SK-N-SH (cell line): ENCODE results near the gene MYO1E. TPM values are rescaled to one million over a fixed set of nuclear protein-coding genes. Genes with fewer than 3 reads are reported as not detected.

Experiments
- CTCF ChIA-PET: fragments of 300-600, 350-600 bp; formaldehyde crosslinking; extraction: SDS; loops from one replicate; lab custom pipeline; 2021; lab: Yijun Ruan, JAX
- POLR2A ChIA-PET: fragments of 350-600 bp; sonication (Branson Sonifier 250); formaldehyde crosslinking; extraction: SDS; loops from one replicate; lab custom pipeline; 2020; ENCODE audit warnings: antibody characterized with exemption, inconsistent platforms; lab: Yijun Ruan, JAX
- DNase-seq: peaks from one replicate; pipeline ENCODE4 v3.0.0; 2012
- H2AFZ ChIP-seq: fragments of 200-600 bp; sonication (generic); 2 replicates; pipeline ENCODE4 v1.8.1; 2016; ENCODE audit warnings: antibody characterized with exemption, mild to moderate bottlenecking, low read depth
- H3F3A ChIP-seq: fragments of 200-600 bp; sonication (generic); replicated peaks from 2 replicates; pipeline ENCODE3; 2016; ENCODE audit warnings: antibody characterized with exemption, mild to moderate bottlenecking; ENCODE audit not compliant: insufficient read depth
- H3K27ac ChIP-seq, 2 experiments: fragments of 200-500 bp in 1 of 2; fragments of 200-600 bp in 1 of 2; sonication (Bioruptor generic) in 1 of 2; sonication (generic), shearing (Covaris generic) in 1 of 2; 2 replicates each; pipeline versions ENCODE4 v1.5.1 to v1.6.1; 2014 to 2016; ENCODE audit warnings: low read depth in 2 of 2, inconsistent platforms in 1 of 2, low read length in 1 of 2, mild to moderate bottlenecking in 1 of 2, mixed read lengths in 1 of 2
- H3K27me3 ChIP-seq: fragments of 200-600 bp; sonication (generic), shearing (Covaris generic); 2 replicates; pipeline ENCODE4 v1.6.1; 2016; ENCODE audit warnings: mixed run types; ENCODE audit not compliant: insufficient read depth
- H3K36me3 ChIP-seq, 2 experiments: fragments of 200-500 bp in 1 of 2; fragments of 200-600 bp in 1 of 2; sonication (Bioruptor generic) in 1 of 2; sonication (generic) in 1 of 2; replicated peaks in 1 of 2; 2 replicates each; pipeline versions ENCODE3 to v1.5.1; 2014 to 2016; ENCODE audit warnings: low read length in 1 of 2, mild to moderate bottlenecking in 1 of 2; ENCODE audit not compliant: insufficient read depth in 2 of 2, control insufficient read depth in 1 of 2
- H3K4me1 ChIP-seq, 2 experiments: fragments of 200-500 bp in 1 of 2; fragments of 200-600 bp in 1 of 2; sonication (Bioruptor generic) in 1 of 2; sonication (generic), shearing (Covaris generic) in 1 of 2; 2 replicates each; pipeline versions ENCODE4 v1.5.1 to v1.6.1; 2014 to 2016; ENCODE audit warnings: low read depth in 1 of 2, low read length in 1 of 2, mixed run types in 1 of 2; ENCODE audit not compliant: insufficient read depth in 2 of 2, control insufficient read depth in 1 of 2
- H3K4me2 ChIP-seq: fragments of 200-600 bp; sonication (generic), shearing (Covaris generic); 2 replicates; pipeline ENCODE4 v1.6.1; 2017; ENCODE audit warnings: mixed run types
- H3K4me3 ChIP-seq, 2 experiments: fragments of 200-500 bp in 1 of 2; fragments of 200-600 bp in 1 of 2; sonication (Bioruptor generic) in 1 of 2; sonication (generic), shearing (Covaris generic) in 1 of 2; 2 replicates each; pipeline versions ENCODE4 v1.5.1 to v1.8.1; 2014 to 2016; ENCODE audit warnings: low read depth in 2 of 2, inconsistent platforms in 1 of 2, low read length in 1 of 2, mild to moderate bottlenecking in 1 of 2, mixed read lengths in 1 of 2, moderate library complexity in 1 of 2
- H3K79me2 ChIP-seq: fragments of 200-600 bp; sonication (generic); 2 replicates; pipeline ENCODE4 v1.8.1; 2017; ENCODE audit warnings: mild to moderate bottlenecking; ENCODE audit not compliant: insufficient read depth
- H3K9ac ChIP-seq: fragments of 200-600 bp; sonication (generic); 2 replicates; pipeline ENCODE4 v1.6.1; 2017; ENCODE audit warnings: mixed run types
- H3K9me2 ChIP-seq: fragments of 200-600 bp; sonication (generic); 2 replicates; pipeline ENCODE4 v1.6.1; 2017; ENCODE audit warnings: mixed run types
- H3K9me3 ChIP-seq: fragments of 200-600 bp; sonication (generic); 2 replicates; pipeline ENCODE4 v1.6.1; 2017; ENCODE audit warnings: mixed run types, mild to moderate bottlenecking, moderate library complexity
- H4K20me1 ChIP-seq: fragments of 200-600 bp; sonication (generic); 2 replicates; pipeline ENCODE4 v1.6.1; 2017; ENCODE audit warnings: mild to moderate bottlenecking, mixed run types; ENCODE audit not compliant: insufficient read depth
- ELF1 ChIP-seq: IDR thresholded peaks from 2 replicates; pipeline ENCODE4 v1.4.0; 2012
- FOXJ3 ChIP-seq: sonication (generic); formaldehyde crosslinking; IDR thresholded peaks from 2 replicates; pipeline ENCODE4 v1.5.1; 2020; ENCODE audit warnings: mild to moderate bottlenecking, missing genetic modification reagents
- FOXM1 ChIP-seq: IDR thresholded peaks from 2 replicates; pipeline ENCODE4 v1.4.0; 2012; ENCODE audit warnings: low read depth, mild to moderate bottlenecking
- GABPA ChIP-seq: IDR thresholded peaks from 2 replicates; pipeline ENCODE4 v1.4.0; 2012; ENCODE audit warnings: low read depth, mild to moderate bottlenecking
- GATA2 ChIP-seq: sonication (generic); formaldehyde crosslinking; IDR thresholded peaks from 2 replicates; pipeline ENCODE4 v1.5.0; 2020; ENCODE audit warnings: mild to moderate bottlenecking, missing genetic modification reagents
- NFIC ChIP-seq: IDR thresholded peaks from 2 replicates; pipeline ENCODE4 v1.4.0; 2012; ENCODE audit warnings: borderline replicate concordance
- NRF1 ChIP-seq: IDR thresholded peaks from 2 replicates; pipeline ENCODE4 v1.6.1; 2012; ENCODE audit warnings: low read depth, mild to moderate bottlenecking, low read length
- RXRA ChIP-seq: IDR thresholded peaks from 2 replicates; pipeline ENCODE4 v1.4.0; 2012; ENCODE audit warnings: low read depth, mild to moderate bottlenecking, borderline replicate concordance
- SIN3A ChIP-seq: IDR thresholded peaks from 2 replicates; pipeline ENCODE4 v1.6.1; 2012; ENCODE audit warnings: low read depth, mild to moderate bottlenecking, low read length, moderate library complexity, borderline replicate concordance
- TAF1 ChIP-seq: IDR thresholded peaks from 2 replicates; pipeline ENCODE4 v1.6.1; 2012; ENCODE audit warnings: low read depth, mild to moderate bottlenecking, low read length, moderate library complexity, borderline replicate concordance
- WGBS: methylation state at CpG from one replicate; pipeline ENCODE4 v1.1.6; 2017; ENCODE audit warnings: low lambda C conversion rate; 5-methylcytosine and 5-hydroxymethylcytosine counted together
- polyA plus RNA-seq, 3 experiments: library from polyadenylated mRNA; depleted of rRNA; stranded (reverse); fragments of >200 nt; gene quantifications; 2 replicates each; pipeline ENCODE4 v1.2.3, GENCODE V29; 2012
- TF ChIP-seq, protein P1 (sequence below): IDR thresholded peaks from 2 replicates; pipeline ENCODE4 v1.4.0; 2012; ENCODE audit warnings: low read depth, borderline replicate concordance
- TF ChIP-seq, protein P2 (sequence below): IDR thresholded peaks from 2 replicates; pipeline ENCODE4 v1.4.0; 2012; ENCODE audit warnings: low read depth
- TF ChIP-seq, protein P3 (sequence below): fragments of 150-350 bp; IDR thresholded peaks from 2 replicates; pipeline ENCODE4 v1.6.1; 2016; ENCODE audit warnings: mild to moderate bottlenecking, low read depth, low read length
- TF ChIP-seq, protein P4 (sequence below): IDR thresholded peaks from 2 replicates; pipeline ENCODE4; 2012
- TF ChIP-seq, protein P5 (sequence below): fragments of 200-600 bp; sonication (generic); IDR thresholded peaks from 2 replicates; pipeline ENCODE4 v1.6.1; 2017; ENCODE audit warnings: antibody characterized with exemption, mild to moderate bottlenecking, moderate library complexity

Gene MYO1E
- polyA plus RNA-seq, 1 of the 3 experiments (the other 2 are of a cell fraction): 9.7 TPM

DNA sequence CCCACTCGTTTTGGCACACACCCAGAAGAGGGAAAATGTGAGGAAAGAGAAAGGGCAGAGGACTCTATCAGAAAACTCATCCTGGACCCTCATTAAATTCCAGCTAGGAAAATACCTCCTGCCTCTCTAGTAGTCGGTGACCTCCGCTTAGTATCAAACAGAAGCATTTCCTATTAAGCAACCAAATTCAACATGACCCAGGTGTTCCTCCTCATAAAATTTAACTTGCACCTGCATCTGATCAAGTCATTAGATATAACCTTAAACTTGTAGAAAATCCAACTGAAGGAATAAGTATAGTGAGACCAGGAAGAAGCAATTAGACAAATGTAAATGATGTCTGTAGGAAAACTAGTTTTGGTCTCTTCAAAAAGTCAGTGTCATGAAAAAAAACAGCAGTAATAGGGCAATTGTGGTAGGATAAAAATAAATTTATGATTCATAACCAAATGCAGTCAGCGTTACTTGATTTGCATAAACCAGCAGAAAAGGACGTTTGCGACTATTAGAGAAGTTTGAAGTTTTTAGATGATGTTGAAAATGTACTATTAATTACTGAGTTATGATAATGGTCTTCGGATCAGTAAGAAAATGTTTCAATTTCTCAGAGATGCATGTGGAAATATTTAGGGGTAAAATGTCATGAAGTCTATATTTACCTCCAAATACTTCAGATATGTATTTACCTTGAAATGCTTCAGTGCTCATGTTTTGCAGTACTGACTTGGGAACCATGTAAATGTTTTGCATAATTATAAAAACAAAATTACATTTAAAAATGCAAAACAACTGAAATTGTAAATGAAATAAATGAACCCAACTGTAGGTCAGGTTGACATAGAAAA is 121.4 kb downstream of the MYO1E start:
- POLR2A ChIA-PET: no interaction called here
- CTCF ChIA-PET: no interaction called here
- H3K4me3 ChIP-seq: no peak overlapping the region

DNA sequence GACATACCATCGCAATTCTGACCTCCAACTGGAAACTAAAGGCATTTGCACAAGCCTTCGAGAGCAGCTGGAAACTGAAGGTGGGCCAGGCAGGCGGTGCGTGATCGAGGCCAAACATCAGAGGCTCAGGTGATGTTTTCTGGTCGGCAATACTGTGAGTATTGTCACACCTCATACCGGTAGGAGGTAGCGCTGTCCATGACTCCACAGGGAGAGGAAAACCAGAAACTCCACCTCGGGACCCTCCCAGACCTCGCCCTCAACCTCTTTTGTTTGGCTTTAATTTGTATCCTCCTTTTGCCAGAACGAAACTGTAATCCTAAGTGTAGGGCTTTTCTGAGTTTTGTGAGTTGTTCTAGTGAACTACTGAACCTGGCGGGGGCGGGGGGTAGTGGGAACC is 122.4 kb downstream of the MYO1E start:
- POLR2A ChIA-PET: no interaction called here
- no peaks in the 10 kb centered on the region for H3K4me1 ChIP-seq
- H3K4me2 ChIP-seq: no peak overlapping the region
- TF ChIP-seq TAF1: no peak
- no peak for TF ChIP-seq FOXJ3 (CRISPR knock-in tag)
- TF ChIP-seq ELF1: no peak
- TF ChIP-seq, protein P1, sequence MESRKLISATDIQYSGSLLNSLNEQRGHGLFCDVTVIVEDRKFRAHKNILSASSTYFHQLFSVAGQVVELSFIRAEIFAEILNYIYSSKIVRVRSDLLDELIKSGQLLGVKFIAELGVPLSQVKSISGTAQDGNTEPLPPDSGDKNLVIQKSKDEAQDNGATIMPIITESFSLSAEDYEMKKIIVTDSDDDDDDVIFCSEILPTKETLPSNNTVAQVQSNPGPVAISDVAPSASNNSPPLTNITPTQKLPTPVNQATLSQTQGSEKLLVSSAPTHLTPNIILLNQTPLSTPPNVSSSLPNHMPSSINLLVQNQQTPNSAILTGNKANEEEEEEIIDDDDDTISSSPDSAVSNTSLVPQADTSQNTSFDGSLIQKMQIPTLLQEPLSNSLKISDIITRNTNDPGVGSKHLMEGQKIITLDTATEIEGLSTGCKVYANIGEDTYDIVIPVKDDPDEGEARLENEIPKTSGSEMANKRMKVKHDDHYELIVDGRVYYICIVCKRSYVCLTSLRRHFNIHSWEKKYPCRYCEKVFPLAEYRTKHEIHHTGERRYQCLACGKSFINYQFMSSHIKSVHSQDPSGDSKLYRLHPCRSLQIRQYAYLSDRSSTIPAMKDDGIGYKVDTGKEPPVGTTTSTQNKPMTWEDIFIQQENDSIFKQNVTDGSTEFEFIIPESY: no peak
- no peak for TF ChIP-seq SIN3A
- TF ChIP-seq, protein P2, sequence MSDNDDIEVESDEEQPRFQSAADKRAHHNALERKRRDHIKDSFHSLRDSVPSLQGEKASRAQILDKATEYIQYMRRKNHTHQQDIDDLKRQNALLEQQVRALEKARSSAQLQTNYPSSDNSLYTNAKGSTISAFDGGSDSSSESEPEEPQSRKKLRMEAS: no peak
- H2AFZ ChIP-seq: no peak overlapping the region
- H3K79me2 ChIP-seq: no peaks in the 10 kb centered on the region
- H3K9me3 ChIP-seq: no peaks in the 10 kb centered on the region
- CTCF ChIA-PET: no interaction called here
- no peak for DNase-seq
- H3K36me3 ChIP-seq: peaks cover 0 to 6% of the 10 kb centered on the region in 2 experiments
- H3F3A ChIP-seq: no peaks in the 10 kb centered on the region
- 94% methylated on average over 11 of the region's 13 CpGs for WGBS
- no peak overlapping the region for H3K4me3 ChIP-seq
- no peak overlapping the region for H3K9ac ChIP-seq
- no peak overlapping the region for H3K27ac ChIP-seq
- no peaks in the 10 kb centered on the region for H3K27me3 ChIP-seq
- no peaks in the 10 kb centered on the region for H4K20me1 ChIP-seq
- H3K9me2 ChIP-seq: no peaks in the 10 kb centered on the region

More for the DNA sequence above, 121.4 kb downstream of the MYO1E start:
- Histone ChIP-seq H4K20me1 (no peaks in the 10 kb centered on the region), H3K9ac (no peak overlapping the region), H3K4me1 (no peaks in the 10 kb centered on the region), H3K9me3 (no peaks in the 10 kb centered on the region), H3K27ac (no peak overlapping the region), H2AFZ (no peak overlapping the region), H3K79me2 (no peaks in the 10 kb centered on the region), H3K27me3 (no peaks in the 10 kb centered on the region), H3K9me2 (no peaks in the 10 kb centered on the region), H3F3A (no peaks in the 10 kb centered on the region), H3K4me2 (no peak overlapping the region), H3K36me3 (peaks cover 0 to 9% of the 10 kb centered on the region in 2 experiments)
- no peak for DNase-seq
- 73% methylated on average over 7 of the region's 7 CpGs for WGBS
- TF ChIP-seq GABPA (no peak), NFIC (no peak), TAF1 (no peak), FOXM1 (no peak), RXRA (no peak), NRF1 (no peak), GATA2 (CRISPR knock-in tag) (no peak)
- TF ChIP-seq, protein P3, sequence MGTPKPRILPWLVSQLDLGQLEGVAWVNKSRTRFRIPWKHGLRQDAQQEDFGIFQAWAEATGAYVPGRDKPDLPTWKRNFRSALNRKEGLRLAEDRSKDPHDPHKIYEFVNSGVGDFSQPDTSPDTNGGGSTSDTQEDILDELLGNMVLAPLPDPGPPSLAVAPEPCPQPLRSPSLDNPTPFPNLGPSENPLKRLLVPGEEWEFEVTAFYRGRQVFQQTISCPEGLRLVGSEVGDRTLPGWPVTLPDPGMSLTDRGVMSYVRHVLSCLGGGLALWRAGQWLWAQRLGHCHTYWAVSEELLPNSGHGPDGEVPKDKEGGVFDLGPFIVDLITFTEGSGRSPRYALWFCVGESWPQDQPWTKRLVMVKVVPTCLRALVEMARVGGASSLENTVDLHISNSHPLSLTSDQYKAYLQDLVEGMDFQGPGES: no peak
- TF ChIP-seq, protein P4, sequence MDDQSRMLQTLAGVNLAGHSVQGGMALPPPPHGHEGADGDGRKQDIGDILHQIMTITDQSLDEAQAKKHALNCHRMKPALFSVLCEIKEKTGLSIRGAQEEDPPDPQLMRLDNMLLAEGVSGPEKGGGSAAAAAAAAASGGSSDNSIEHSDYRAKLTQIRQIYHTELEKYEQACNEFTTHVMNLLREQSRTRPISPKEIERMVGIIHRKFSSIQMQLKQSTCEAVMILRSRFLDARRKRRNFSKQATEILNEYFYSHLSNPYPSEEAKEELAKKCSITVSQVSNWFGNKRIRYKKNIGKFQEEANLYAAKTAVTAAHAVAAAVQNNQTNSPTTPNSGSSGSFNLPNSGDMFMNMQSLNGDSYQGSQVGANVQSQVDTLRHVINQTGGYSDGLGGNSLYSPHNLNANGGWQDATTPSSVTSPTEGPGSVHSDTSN: no peak
- TF ChIP-seq, protein P5, sequence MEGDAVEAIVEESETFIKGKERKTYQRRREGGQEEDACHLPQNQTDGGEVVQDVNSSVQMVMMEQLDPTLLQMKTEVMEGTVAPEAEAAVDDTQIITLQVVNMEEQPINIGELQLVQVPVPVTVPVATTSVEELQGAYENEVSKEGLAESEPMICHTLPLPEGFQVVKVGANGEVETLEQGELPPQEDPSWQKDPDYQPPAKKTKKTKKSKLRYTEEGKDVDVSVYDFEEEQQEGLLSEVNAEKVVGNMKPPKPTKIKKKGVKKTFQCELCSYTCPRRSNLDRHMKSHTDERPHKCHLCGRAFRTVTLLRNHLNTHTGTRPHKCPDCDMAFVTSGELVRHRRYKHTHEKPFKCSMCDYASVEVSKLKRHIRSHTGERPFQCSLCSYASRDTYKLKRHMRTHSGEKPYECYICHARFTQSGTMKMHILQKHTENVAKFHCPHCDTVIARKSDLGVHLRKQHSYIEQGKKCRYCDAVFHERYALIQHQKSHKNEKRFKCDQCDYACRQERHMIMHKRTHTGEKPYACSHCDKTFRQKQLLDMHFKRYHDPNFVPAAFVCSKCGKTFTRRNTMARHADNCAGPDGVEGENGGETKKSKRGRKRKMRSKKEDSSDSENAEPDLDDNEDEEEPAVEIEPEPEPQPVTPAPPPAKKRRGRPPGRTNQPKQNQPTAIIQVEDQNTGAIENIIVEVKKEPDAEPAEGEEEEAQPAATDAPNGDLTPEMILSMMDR: no peak
